RWPE1 (cell line): ENCODE measurements around the gene ANTKMT.

Source experiments
- CTCF ChIA-PET: fragments of 350-600 bp; sonication (Branson Sonifier 250); formaldehyde crosslinking; extraction: SDS; loops from one replicate; lab custom pipeline; 2021; lab: Yijun Ruan, JAX
- POLR2A ChIA-PET: fragments of 400-600 bp; formaldehyde crosslinking; extraction: SDS; loops from one replicate; lab custom pipeline; 2020; ENCODE audit warnings: antibody characterized with exemption; ENCODE audit not compliant: low non-redundant PET; lab: Yijun Ruan, JAX
- DNase-seq: peaks from one replicate; pipeline ENCODE4 v3.0.0; 2012; ENCODE audit warnings: low spot score
- H3K27ac ChIP-seq: fragments of 450-650 bp; 2 replicates; pipeline ENCODE4 v1.5.1; 2017
- CTCF ChIP-seq: fragments of 450-650 bp; conservative IDR thresholded peaks from 2 replicates; pipeline ENCODE4 v1.5.1; 2017; ENCODE audit warnings: low read depth, mild to moderate bottlenecking

ANTKMT gene

GRCh38 chr16:720990-721764 is at the start of gene ANTKMT:
TSS of gene ANTKMT (plus strand) at chr16:721146. CDS start at chr16:721275, 129 bp downstream.
- TF ChIP-seq CTCF: 0 out of 2 replicates have a peak, but pooled peaks have one; percentile 1
- H3K27ac ChIP-seq: peak within 1 kb of the TSS; percentile 95
- ChIA-PET POLR2A (interaction anchor here (1.3 to 2.3 kb wide), 2 partner anchors 8 to 26 kb away, joined by 3 to 8 read pairs; no protein-coding TSS in a partner anchor), CTCF (interaction anchor here (0.5 to 1.3 kb wide), 7 partner anchors 9 to 63 kb away, joined by 3 to 4 read pairs (median 3); partner anchors contain the start of genes CIAO3 and WDR24)
- peak; percentile 77 for DNase-seq

GRCh38 chr16:671353-672131 is 49.4 kb upstream of the ANTKMT start:
- ChIA-PET CTCF (interaction anchor here (0.6 to 1.2 kb wide), 2 partner anchors 14 to 89 kb away, joined by 3 to 7 read pairs; no protein-coding TSS in a partner anchor), POLR2A (interaction anchor here (0.5 to 0.6 kb wide), 3 partner anchors 13 to 51 kb away, joined by 3 to 5 read pairs (median 3); partner anchors contain the start of gene JMJD8)
- no peak for TF ChIP-seq CTCF
- no peak for DNase-seq
- peak overlapping the region; percentile 94 for H3K27ac ChIP-seq

- ChIA-PET CTCF (no interaction called here), POLR2A (interaction anchor here (0.6 kb wide), 1 partner anchor 12 kb away, joined by 5 read pairs; the partner anchor contains the start of gene JMJD8)
- peak overlapping the region; percentile 94 for H3K27ac ChIP-seq
- TF ChIP-seq CTCF: no peak
- DNase-seq: no peak
Measured at GRCh38 chr16:672371-672770, 48.6 kb upstream of the ANTKMT start.

- peak overlapping the region; percentile 94 for H3K27ac ChIP-seq
- ChIA-PET CTCF (no interaction called here), POLR2A (no interaction called here)
- no peak for DNase-seq
- TF ChIP-seq CTCF: no peak
Measured at GRCh38 chr16:672851-673250, 48.1 kb upstream of the ANTKMT start.

GRCh38 chr16:673399-673991 is 47.5 kb upstream of the ANTKMT start:
- ChIA-PET POLR2A (no interaction called here), CTCF (interaction anchor here (0.8 kb wide), 1 partner anchor 25 kb away, joined by 4 read pairs; no protein-coding TSS in a partner anchor)
- peak overlapping the region; percentile 94 for H3K27ac ChIP-seq
- DNase-seq: no peak
- no peak for TF ChIP-seq CTCF
